T-cell (primary cell): ENCODE data around the gene DHCR7. TPM values are rescaled to one million over a fixed set of nuclear protein-coding genes. Genes with fewer than 3 reads are reported as not detected.
"Not testable (repeated sequence)": the region's sequence is repeated elsewhere in the genome, so short reads cannot be mapped to it uniquely, and the experiment has no call there.

ENCODE experiments used
- ATAC-seq, 4 experiments: fragments of 200-7000 bp in 3 of 4; fragments of 150-1000 bp in 1 of 4; cut with Tn5 transposase; replicated peaks in 1 of 4; 1 replicate in 3 of 4; 2 replicates in 1 of 4; pipeline ENCODE4 v1.10.0; 2021; ENCODE audit warnings: moderate library complexity in 3 of 4, mild to moderate bottlenecking in 2 of 4, moderate number of reproducible peaks in 1 of 4
- CTCF ChIA-PET, 2 donors: fragments of 300-600 bp; sonication (Branson Sonifier 250); formaldehyde crosslinking; loops; one replicate each; lab custom pipeline; 2022; ENCODE audit warnings: antibody characterized with exemption in 2 of 2; lab: Charles Lee
- POLR2A ChIA-PET, 2 donors: fragments of 300-600 bp; sonication (Branson Sonifier 250); formaldehyde crosslinking; loops; one replicate each; lab custom pipeline; 2022; ENCODE audit warnings: antibody characterized with exemption in 2 of 2; lab: Charles Lee
- DNase-seq, 35 experiments: peaks; one replicate each; pipeline versions ENCODE4 v3.0.0 to v3.0.0-alpha.2; 2013 to 2023
- H3K27ac ChIP-seq: one replicate; pipeline ENCODE4 v1.5.1; 2013; ENCODE audit warnings: low read length
- H3K27me3 ChIP-seq, 2 experiments: replicated peaks in 1 of 2; 1 replicate in 1 of 2; 2 replicates in 1 of 2; pipeline versions ENCODE4 v1.6.1 to v1.7.0; 2013; ENCODE audit warnings: low read length in 1 of 2, mixed read lengths in 1 of 2; ENCODE audit not compliant: control insufficient read depth in 2 of 2, insufficient read depth in 2 of 2; ENCODE audit errors: extremely low read depth in 1 of 2
- H3K36me3 ChIP-seq, 2 donors: 1 replicate in 1 of 2; 2 replicates in 1 of 2; pipeline versions ENCODE4 v1.6.1 to v1.7.0; 2013; ENCODE audit warnings: low read length in 1 of 2; ENCODE audit not compliant: control insufficient read depth in 2 of 2, insufficient read depth in 1 of 2; ENCODE audit errors: extremely low read depth in 1 of 2
- H3K4me1 ChIP-seq, 2 experiments: 1 replicate in 1 of 2; 2 replicates in 1 of 2; pipeline versions ENCODE4 v1.6.1 to v1.7.0; 2013; ENCODE audit warnings: low read length in 2 of 2, mixed read lengths in 1 of 2; ENCODE audit not compliant: insufficient read depth in 2 of 2, control insufficient read depth in 1 of 2; ENCODE audit errors: extremely low read depth in 1 of 2
- H3K4me3 ChIP-seq, 2 donors: 1 replicate in 1 of 2; 2 replicates in 1 of 2; pipeline versions ENCODE4 v1.5.1 to v1.7.0; 2013; ENCODE audit warnings: mild to moderate bottlenecking in 2 of 2, low read length in 1 of 2, moderate library complexity in 1 of 2; ENCODE audit not compliant: control insufficient read depth in 1 of 2; ENCODE audit errors: extremely low read depth in 1 of 2
- H3K9me3 ChIP-seq: 2 replicates; pipeline ENCODE4 v1.7.0; 2013
- H3K27ac Mint-ChIP-seq, 2 donors: one replicate each; pipeline ENCODE4 v1.8.0; 2020 to 2021; ENCODE audit warnings: mild to moderate bottlenecking in 2 of 2, mixed read lengths in 2 of 2
- H3K27me3 Mint-ChIP-seq, 2 donors: one replicate each; pipeline ENCODE4 v1.8.0; 2021 to 2022; ENCODE audit warnings: mixed read lengths in 2 of 2
- H3K36me3 Mint-ChIP-seq: one replicate; pipeline ENCODE4 v1.8.0; 2021; ENCODE audit warnings: mixed read lengths
- H3K4me1 Mint-ChIP-seq, 3 donors: one replicate each; pipeline ENCODE4 v1.8.0; 2020 to 2022; ENCODE audit warnings: mixed read lengths in 3 of 3, mild to moderate bottlenecking in 1 of 3
- H3K4me3 Mint-ChIP-seq, 3 donors: one replicate each; pipeline ENCODE4 v1.8.0; 2020 to 2022; ENCODE audit warnings: mild to moderate bottlenecking in 3 of 3, mixed read lengths in 3 of 3, moderate library complexity in 3 of 3
- H3K9me3 Mint-ChIP-seq, 3 donors: one replicate each; pipeline ENCODE4 v1.8.0; 2020 to 2022; ENCODE audit warnings: mixed read lengths in 3 of 3
- WGBS: methylation state at CpG from one replicate; pipeline ENCODE4 v1.1.5; 2013; ENCODE audit warnings: missing lambda C conversion rate; ENCODE audit not compliant: insufficient coverage; 5-methylcytosine and 5-hydroxymethylcytosine counted together
- total RNA-seq, 35 experiments: library from RNA in 6 of 35; stranded (reverse) in 6 of 35; fragments of 120-200 nt in 1 of 35; gene quantifications; one replicate each; pipeline versions ENCODE4 v1.2.1 to v1.2.4 and lab custom pipeline; 2013 to 2026

DHCR7 gene
- total RNA-seq, 5 donors from 2014 or later (not counting 1 experiment from before 2014, with no cell fraction given) = 17.8 to 22.6 (median 21.1) TPM

GRCh38 chr11:71425860-71426259 lies 22.3 kb downstream of the DHCR7 start:
- ATAC-seq = no peak
- no peak overlapping the region for H3K4me3 ChIP-seq
- no peak overlapping the region for H3K27ac ChIP-seq
- peaks cover 0 to 3% (median 0%) of the 10 kb centered on the region in 3 donors for H3K4me1 Mint-ChIP-seq
- no peaks in the 10 kb centered on the region for H3K9me3 Mint-ChIP-seq
- H3K36me3 Mint-ChIP-seq = no peaks in the 10 kb centered on the region
- H3K4me3 Mint-ChIP-seq = no peak overlapping the region
- no peaks in the 10 kb centered on the region for H3K4me1 ChIP-seq
- H3K9me3 ChIP-seq = no peaks in the 10 kb centered on the region
- peaks cover 0 to 2% of the 10 kb centered on the region in 2 donors for H3K27me3 Mint-ChIP-seq
- no peaks in the 10 kb centered on the region for H3K36me3 ChIP-seq
- ChIA-PET POLR2A (no interaction called here), CTCF (no interaction called here)
- H3K27me3 ChIP-seq = peaks cover 0 to 7% of the 10 kb centered on the region in 2 experiments
- H3K27ac Mint-ChIP-seq = no peak overlapping the region
- WGBS = 53% methylated on average over 4 of the region's 4 CpGs
- no peak for DNase-seq

- Histone ChIP-seq H3K27ac (no peak overlapping the region), H3K4me3 (no peak overlapping the region), H3K9me3 (no peaks in the 10 kb centered on the region), H3K27me3 (peaks cover 0 to 8% of the 10 kb centered on the region in 2 experiments), H3K4me1 (no peaks in the 10 kb centered on the region), H3K36me3 (no peaks in the 10 kb centered on the region)
- H3K9me3 Mint-ChIP-seq = no peaks in the 10 kb centered on the region
- CTCF ChIA-PET = no interaction called here
- POLR2A ChIA-PET = no interaction called here
- no peak overlapping the region for H3K4me3 Mint-ChIP-seq
- no peaks in the 10 kb centered on the region for H3K36me3 Mint-ChIP-seq
- H3K27me3 Mint-ChIP-seq = peaks cover 0 to 2% of the 10 kb centered on the region in 2 donors
- H3K4me1 Mint-ChIP-seq = peaks cover 0 to 3% (median 0%) of the 10 kb centered on the region in 3 donors
- no peak overlapping the region for H3K27ac Mint-ChIP-seq
- ATAC-seq = no peak
- 93% methylated on average over 2 of the region's 2 CpGs for WGBS
- DNase-seq = no peak
Observed at GRCh38 chr11:71425409-71425808, 22.8 kb downstream of the DHCR7 start.

GRCh38 chr11:71423181-71423790 lies 24.9 kb downstream of the DHCR7 start:
- H3K4me3 Mint-ChIP-seq = no peak overlapping the region
- no peak overlapping the region for H3K27ac Mint-ChIP-seq
- WGBS = 67% methylated on average over 2 of the region's 7 CpGs
- no peaks in the 10 kb centered on the region for H3K9me3 Mint-ChIP-seq
- no peaks in the 10 kb centered on the region for H3K27me3 Mint-ChIP-seq
- H3K36me3 Mint-ChIP-seq = no peaks in the 10 kb centered on the region
- H3K4me1 Mint-ChIP-seq = peaks cover 0 to 3% (median 0%) of the 10 kb centered on the region in 3 donors
- Histone ChIP-seq H3K9me3 (no peaks in the 10 kb centered on the region), H3K4me3 (no peak overlapping the region), H3K27me3 (peaks cover 0 to 4% of the 10 kb centered on the region in 2 experiments), H3K36me3 (no peaks in the 10 kb centered on the region), H3K4me1 (no peaks in the 10 kb centered on the region), H3K27ac (no peak overlapping the region)
- ATAC-seq (no peak), DNase-seq (no peak)
- POLR2A ChIA-PET = no interaction called here
- CTCF ChIA-PET = interaction anchor here in 1 of 2 donors (0.7 kb wide), 1 partner anchor 346 kb away, joined by 4 read pairs; no protein-coding TSS in a partner anchor

- whole genome bisulfite sequencing = no CpG with 5 or more reads among the region's 3 CpGs
Observed at GRCh38 chr11:71422318-71422717, 25.9 kb downstream of the DHCR7 start.

GRCh38 chr11:71421392-71421950 lies 26.7 kb downstream of the DHCR7 start:
- H3K4me1 Mint-ChIP-seq = peaks cover 0 to 3% (median 0%) of the 10 kb centered on the region in 3 donors
- H3K36me3 ChIP-seq = no peaks in the 10 kb centered on the region
- ATAC-seq (no peak), DNase-seq (no peak)
- CTCF ChIA-PET = interaction anchor here in 1 of 2 donors (0.6 kb wide), 1 partner anchor 31 kb away, joined by 3 read pairs; the partner anchor contains the start of gene NADSYN1
- no peaks in the 10 kb centered on the region for H3K4me1 ChIP-seq
- H3K36me3 Mint-ChIP-seq = no peaks in the 10 kb centered on the region
- H3K9me3 Mint-ChIP-seq = no peaks in the 10 kb centered on the region
- no peaks in the 10 kb centered on the region for H3K27me3 Mint-ChIP-seq
- POLR2A ChIA-PET = no interaction called here
- no peak overlapping the region for H3K27ac ChIP-seq
- H3K27me3 ChIP-seq = peaks cover 0 to 4% of the 10 kb centered on the region in 2 experiments
- H3K27ac Mint-ChIP-seq = no peak overlapping the region
- H3K4me3 Mint-ChIP-seq = no peak overlapping the region
- no peak overlapping the region for H3K4me3 ChIP-seq
- no peaks in the 10 kb centered on the region for H3K9me3 ChIP-seq
- 100% methylated on average over 2 of the region's 12 CpGs for WGBS

More at GRCh38 chr11:71422318-71422717, 25.9 kb downstream of the DHCR7 start:
- H3K36me3 Mint-ChIP-seq, H3K9me3 Mint-ChIP-seq, H3K27me3 ChIP-seq, H3K4me3 ChIP-seq, H3K27me3 Mint-ChIP-seq, H3K27ac ChIP-seq, H3K4me3 Mint-ChIP-seq, POLR2A ChIA-PET, H3K27ac Mint-ChIP-seq, H3K36me3 ChIP-seq, H3K4me1 ChIP-seq, H3K9me3 ChIP-seq, DNase-seq, H3K4me1 Mint-ChIP-seq, ATAC-seq: not testable (repeated sequence)
- CTCF ChIA-PET = interaction anchor here in 1 of 2 donors (0.6 kb wide), 1 partner anchor 31 kb away, joined by 3 read pairs; the partner anchor contains the start of gene NADSYN1

- Histone ChIP-seq H3K4me1 (no peaks in the 10 kb centered on the region), H3K4me3 (no peak overlapping the region), H3K36me3 (no peaks in the 10 kb centered on the region), H3K27ac (no peak overlapping the region), H3K9me3 (no peaks in the 10 kb centered on the region), H3K27me3 (peaks cover 0 to 4% of the 10 kb centered on the region in 2 experiments)
- H3K36me3 Mint-ChIP-seq = no peaks in the 10 kb centered on the region
- H3K4me1 Mint-ChIP-seq = peaks cover 0 to 3% (median 0%) of the 10 kb centered on the region in 3 donors
- no peak overlapping the region for H3K4me3 Mint-ChIP-seq
- H3K27ac Mint-ChIP-seq = no peak overlapping the region
- H3K9me3 Mint-ChIP-seq = no peaks in the 10 kb centered on the region
- no peaks in the 10 kb centered on the region for H3K27me3 Mint-ChIP-seq
- ChIA-PET POLR2A (no interaction called here), CTCF (interaction anchor here in 1 of 2 donors (0.6 kb wide), 1 partner anchor 32 kb away, joined by 3 read pairs; the partner anchor contains the start of gene NADSYN1)
- 60% methylated on average over 8 of the region's 16 CpGs for WGBS
- DNase-seq (peak in 1 of 35 experiments; percentile 25), ATAC-seq (no peak)
Observed at GRCh38 chr11:71420455-71421241, 27.5 kb downstream of the DHCR7 start.
